Measurements from ENCODE around the gene SH3BGRL2. TPM values are rescaled to one million over a fixed set of nuclear protein-coding genes. Genes with fewer than 3 reads are reported as not detected.

Gene SH3BGRL2
- total and polyA plus RNA-seq, 2 of the 8 experiments (the other 6 are each of a cell fraction or from before 2014, with no cell fraction given) = 6.0 to 20.3 TPM

DNA sequence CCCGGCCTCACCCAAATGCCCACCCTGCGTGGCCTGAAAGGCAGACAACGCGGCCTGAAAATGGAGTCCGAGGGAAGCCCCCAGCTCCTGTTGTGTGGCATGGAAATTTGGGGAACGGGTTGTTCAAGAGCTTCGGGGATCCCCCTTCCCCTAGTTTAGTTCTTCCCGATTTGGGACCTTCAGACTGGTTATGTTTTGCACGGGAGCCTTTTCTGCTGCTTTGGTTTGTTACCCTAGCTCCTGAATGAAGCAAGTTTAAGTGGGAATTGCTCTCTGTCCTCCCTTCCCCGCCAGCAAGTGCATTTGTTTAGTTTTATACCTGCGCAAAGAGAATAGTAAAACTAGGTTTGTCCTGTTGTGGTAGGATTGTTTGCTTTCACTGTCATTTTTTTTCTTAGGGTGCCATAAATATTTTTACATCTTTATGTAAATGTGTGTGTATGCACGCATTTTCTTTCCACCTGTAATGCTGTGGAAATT lies 604 bp downstream of the SH3BGRL2 start:
- Histone ChIP-seq H3K4ac (replicated peaks; ENCODE audit: insufficient read length, low read depth, low read length) (no peak overlapping the region), H3K56ac (replicated peaks; ENCODE audit: insufficient read length, low read depth, low read length) (no peak overlapping the region), H4K5ac (ENCODE audit: insufficient read length, low read depth, low read length) (no peak overlapping the region), H2BK5ac (ENCODE audit: low read depth, low read length) (no peak overlapping the region), H2BK120ac (replicated peaks; ENCODE audit: low read depth, low read length) (no peak overlapping the region), H4K8ac (ENCODE audit: extremely low read depth, insufficient read depth, low read length) (no peak overlapping the region), H2AK5ac (ENCODE audit: low read depth, low read length) (no peak overlapping the region), H2AFZ (ENCODE audit: low read length) (peak overlapping the region; percentile 80), H3K9me3 (ENCODE audit: insufficient read depth in 2 of 2, low read depth in 1 of 2, low read length in 1 of 2) (no peaks in the 10 kb centered on the region), H2BK12ac (ENCODE audit: low read depth, low read length) (no peak overlapping the region), H3K4me2 (ENCODE audit: insufficient read depth in 1 of 2, low read depth in 2 of 2, low read length in 2 of 2) (peak overlapping the region; percentile 72 to 87), H3K36me3 (ENCODE audit: control insufficient read depth in 2 of 4, insufficient read depth in 4 of 4, low read length in 3 of 4) (no peaks in the 10 kb centered on the region), H3K9ac (replicated peaks in 1 of 4; ENCODE audit: extremely low read depth in 1 of 4, low read depth in 3 of 4, low read length in 3 of 4) (peak overlapping the region; percentile 70 to 79 (median 77); a peak in 6 of 7 replicates), H2BK20ac (ENCODE audit: low read length) (no peak overlapping the region), H3K23me2 (ENCODE audit: low read depth, low read length) (peaks cover 8% of the 10 kb centered on the region; the same call in 1 of the 2 replicates), H4K91ac (replicated peaks; ENCODE audit: insufficient read length, low read length) (no peak overlapping the region), H3K23ac (ENCODE audit: insufficient read length) (no peak overlapping the region), H3K27me3 (replicated peaks in 1 of 4; ENCODE audit: control insufficient read depth in 3 of 4, extremely low read depth in 1 of 4, insufficient read depth in 3 of 4, low read length in 3 of 4) (peaks cover 0 to 2% (median 0%) of the 10 kb centered on the region in 4 experiments; a peak in 1 of 7 replicates), H4K20me1 (replicated peaks in 1 of 2; ENCODE audit: control insufficient read depth in 1 of 2, insufficient read depth in 2 of 2, low read length in 2 of 2) (peaks cover 2 to 6% of the 10 kb centered on the region in 2 experiments), H3K4me1 (replicated peaks in 1 of 4; ENCODE audit: control insufficient read depth in 3 of 4, insufficient read depth in 4 of 4, low read length in 3 of 4) (peaks cover 0 to 3% (median 0%) of the 10 kb centered on the region in 4 experiments; a peak in 2 of 7 replicates), H3K18ac (ENCODE audit: extremely low read depth, low read length) (peak overlapping the region; percentile 9; the same call in 1 of the 2 replicates), H3K4me3 (ENCODE audit: extremely low read depth in 1 of 4, insufficient read depth in 2 of 4, low read depth in 3 of 4, low read length in 4 of 4) (peak overlapping the region; percentile 70 to 97 (median 90)), H3K14ac (ENCODE audit: insufficient read length) (no peak overlapping the region), H3K79me1 (ENCODE audit: low read depth, low read length) (no peaks in the 10 kb centered on the region; the same call in 1 of the 2 replicates), H3K27ac (ENCODE audit: low read depth, low read length) (no peak overlapping the region), H2BK15ac (ENCODE audit: low read length) (no peak overlapping the region), H3K79me2 (ENCODE audit: control insufficient read depth in 1 of 2, insufficient read depth in 2 of 2, low read length in 2 of 2) (no peaks in the 10 kb centered on the region)
- DNase-seq (ENCODE audit: low read depth in 1 of 2, low spot score in 2 of 2) (peak in 1 of 2 experiments; percentile 56), FAIRE-seq (no peak)
- WGBS, 2 experiments (ENCODE audit: extremely low coverage in 1 of 2, insufficient coverage in 1 of 2, insufficient read length in 1 of 2, insufficient replicate concordance in 2 of 2, low coverage in 1 of 2, low lambda C conversion rate in 2 of 2, missing lambda C conversion rate in 1 of 2) = 11% methylated on average over 12 of the region's 12 CpGs; no CpG with 5 or more reads in 1 of the 2 experiments
- ChIA-PET POLR2A (ENCODE audit: partially characterized antibody) (interaction anchor here (0.8 to 2.5 kb wide), 11 partner anchors 8 to 95 kb away, joined by 3 to 13 read pairs (median 4); partner anchors contain the start of gene LCA5), CTCF (ENCODE audit: partially characterized antibody) (interaction anchor here (0.8 to 2.7 kb wide), 10 partner anchors 9 to 95 kb away, joined by 3 to 15 read pairs (median 4); partner anchors contain the start of gene LCA5)
- TF ChIP-seq YY1 (IDR thresholded peaks at IDR 0.05; ENCODE audit: low read depth, low read length) (peak; percentile 29; the same call in 1 of the 2 replicates), JUND (IDR thresholded peaks at IDR 0.05; ENCODE audit: low read length) (no peak), POLR2A (IDR thresholded peaks at IDR 0.05; ENCODE audit: control extremely low read depth in 1 of 2, low read depth in 2 of 2, low read length in 2 of 2) (peak in 1 of 2 experiments; percentile 3; a peak in 1 of 3 replicates), EGR1 (IDR thresholded peaks at IDR 0.05; ENCODE audit: borderline replicate concordance, low read depth, low read length) (no peak), TAF1 (IDR thresholded peaks at IDR 0.05; ENCODE audit: low read depth, low read length) (no peak)

Measured in H1 (cell line).